Measurements from ENCODE around the gene PTPRM.

GRCh38 chr18:8303151-8303755 is 736.1 kb downstream of the PTPRM start:
- TF ChIP-seq CTCF (IDR thresholded peaks at IDR 0.05) (no peak), POLR2A (IDR thresholded peaks at IDR 0.05) (no peak), EP300 (IDR thresholded peaks at IDR 0.05) (no peak)

Data from ovary (tissue), 3 donors.